Esophagus squamous epithelium (tissue), 4 donors: ENCODE data around the gene PHF21B.

Experiments used
- CTCF ChIP-seq, 6 experiments: fragments of 450-650 bp in 4 of 6; fragments of 200-600 bp in 2 of 6; sonication (generic) in 2 of 6; IDR thresholded peaks; one replicate each; pipeline ENCODE4 v1.5.1; 2016 to 2019; ENCODE audit warnings: antibody characterized with exemption in 6 of 6, mild to moderate bottlenecking in 4 of 6, moderate library complexity in 4 of 6
- POLR2A ChIP-seq, 4 donors: fragments of 450-650 bp; IDR thresholded peaks; one replicate each; pipeline ENCODE4 v1.6.1; 2017; ENCODE audit warnings: antibody characterized with exemption in 4 of 4, mild to moderate bottlenecking in 4 of 4, moderate library complexity in 3 of 4

DNA sequence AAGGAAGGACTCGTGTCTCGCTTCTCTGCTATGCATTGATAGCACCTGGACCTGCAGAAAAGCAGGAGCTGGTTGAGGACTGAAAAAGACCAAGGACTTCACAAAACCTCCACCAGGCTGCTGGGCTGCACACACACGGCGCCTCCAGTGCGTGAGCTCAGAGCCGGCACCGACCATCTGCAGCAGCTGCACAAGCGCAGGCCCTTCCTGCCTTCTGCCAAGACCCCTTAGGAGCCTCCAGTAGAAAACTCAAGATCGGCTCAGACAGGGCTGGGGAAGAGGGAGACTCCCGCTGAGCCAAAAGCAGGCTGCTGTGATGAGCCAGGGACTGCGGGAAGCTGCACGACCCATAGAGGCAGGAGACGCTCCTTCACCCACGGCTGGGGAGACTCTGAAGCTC lies 70.9 kb downstream of the PHF21B start:
- no peak for TF ChIP-seq CTCF (IDR thresholded peaks at IDR 0.05)
- no peak for TF ChIP-seq POLR2A (IDR thresholded peaks at IDR 0.05)
